HEK293 (cell line): ENCODE data around the gene DIP2C.
A peak's percentile ranks its signal among the peaks of the same experiment; 100 is the strongest.

Experiments used
- CTCF ChIA-PET: fragments of 350-600 bp; formaldehyde crosslinking; extraction: SDS; loops from one replicate; lab custom pipeline; 2021; ENCODE audit warnings: antibody characterized with exemption; lab: Yijun Ruan, JAX
- POLR2A ChIA-PET: fragments of 300-600 bp; formaldehyde crosslinking; extraction: SDS; loops from one replicate; lab custom pipeline; 2020; ENCODE audit warnings: antibody characterized with exemption, inconsistent platforms; lab: Yijun Ruan, JAX
- H3K27ac ChIP-seq: fragments of 200-500 bp; sonication (Bioruptor generic); 2 replicates; pipeline ENCODE4 v1.5.1; 2014; ENCODE audit warnings: low read depth, low read length, control low read depth, inconsistent platforms; ENCODE audit errors: extremely low read depth
- H3K36me3 ChIP-seq, 2 experiments: fragments of 200-500 bp in 1 of 2; sonication (Bioruptor generic) in 1 of 2; 1 replicate in 1 of 2; 2 replicates in 1 of 2; pipeline ENCODE4 v1.5.1; 2014 to 2017; ENCODE audit warnings: inconsistent platforms in 2 of 2, low read length in 2 of 2; ENCODE audit not compliant: control insufficient read depth in 2 of 2, insufficient read depth in 1 of 2
- H3K4me1 ChIP-seq: fragments of 200-500 bp; sonication (Bioruptor generic); 2 replicates; pipeline ENCODE4 v1.5.1; 2014; ENCODE audit warnings: mild to moderate bottlenecking, low read length, inconsistent platforms; ENCODE audit not compliant: control insufficient read depth, insufficient read depth
- H3K4me3 ChIP-seq: 2 replicates; pipeline ENCODE4 v1.5.1; 2011; ENCODE audit warnings: low read depth, mild to moderate bottlenecking, control low read depth, low read length, moderate library complexity
- H3K9me3 ChIP-seq: fragments of 200-500 bp; sonication (Bioruptor generic); 2 replicates; pipeline ENCODE4 v1.5.1; 2014; ENCODE audit warnings: low read depth, low read length, inconsistent platforms; ENCODE audit not compliant: control insufficient read depth, insufficient read depth
- EGR2 ChIP-seq: fragments of 450-650 bp; formaldehyde crosslinking; IDR thresholded peaks from 2 replicates; pipeline ENCODE4 v1.5.1; 2016; ENCODE audit warnings: low read depth, missing biosample characterization, missing genetic modification characterization
- OSR2 ChIP-seq: fragments of 450-650 bp; formaldehyde crosslinking; IDR thresholded peaks from 2 replicates; pipeline ENCODE4 v1.5.1; 2016; ENCODE audit warnings: missing biosample characterization, missing genetic modification characterization
- YY1 ChIP-seq: fragments of 450-650 bp; formaldehyde crosslinking; IDR thresholded peaks from 2 replicates; pipeline ENCODE4 v1.5.1; 2018; ENCODE audit warnings: missing biosample characterization, missing genetic modification characterization
- ZBTB1 ChIP-seq: fragments of 450-650 bp; formaldehyde crosslinking; IDR thresholded peaks from 2 replicates; pipeline ENCODE4 v1.5.1; 2016; ENCODE audit warnings: missing biosample characterization, missing genetic modification characterization
- ZFHX2 ChIP-seq: fragments of 450-650 bp; formaldehyde crosslinking; conservative IDR thresholded peaks from 2 replicates; pipeline ENCODE4 v1.5.1; 2016; ENCODE audit warnings: missing biosample characterization, missing genetic modification characterization
- ZFP3 ChIP-seq: fragments of 450-650 bp; formaldehyde crosslinking; IDR thresholded peaks from 2 replicates; pipeline ENCODE4 v1.5.1; 2016; ENCODE audit warnings: low read depth, missing biosample characterization, missing genetic modification characterization
- ZNF10 ChIP-seq: fragments of 450-650 bp; formaldehyde crosslinking; IDR thresholded peaks from 2 replicates; pipeline ENCODE4 v1.5.1; 2017; ENCODE audit warnings: missing biosample characterization, missing genetic modification characterization
- ZNF157 ChIP-seq: fragments of 450-650 bp; formaldehyde crosslinking; IDR thresholded peaks from 2 replicates; pipeline ENCODE4 v1.5.1; 2016; ENCODE audit warnings: missing biosample characterization, missing genetic modification characterization
- ZNF239 ChIP-seq: fragments of 450-650 bp; formaldehyde crosslinking; IDR thresholded peaks from 2 replicates; pipeline ENCODE4 v1.5.1; 2016; ENCODE audit warnings: missing biosample characterization, missing genetic modification characterization
- ZNF311 ChIP-seq: fragments of 450-650 bp; formaldehyde crosslinking; IDR thresholded peaks from 2 replicates; pipeline ENCODE4 v1.5.1; 2017; ENCODE audit warnings: missing biosample characterization, missing genetic modification characterization, borderline replicate concordance
- ZNF37A ChIP-seq: fragments of 450-650 bp; IDR thresholded peaks from 2 replicates; pipeline ENCODE4 v1.5.1; 2018; ENCODE audit warnings: missing biosample characterization, missing genetic modification characterization
- ZNF433 ChIP-seq: fragments of 450-650 bp; formaldehyde crosslinking; IDR thresholded peaks from 2 replicates; pipeline ENCODE4 v1.5.1; 2016; ENCODE audit warnings: missing biosample characterization, missing genetic modification characterization, low read depth
- ZNF514 ChIP-seq: fragments of 450-650 bp; formaldehyde crosslinking; IDR thresholded peaks from 2 replicates; pipeline ENCODE4 v1.5.1; 2016; ENCODE audit warnings: missing biosample characterization, missing genetic modification characterization
- ZNF529 ChIP-seq: fragments of 450-650 bp; formaldehyde crosslinking; IDR thresholded peaks from 2 replicates; pipeline ENCODE4 v1.5.1; 2017; ENCODE audit warnings: missing genetic modification characterization, missing biosample characterization; ENCODE audit not compliant: insufficient replicate concordance
- ZNF549 ChIP-seq: fragments of 450-650 bp; IDR thresholded peaks from 2 replicates; pipeline ENCODE4 v1.5.1; 2018; ENCODE audit warnings: missing biosample characterization, missing genetic modification characterization, mild to moderate bottlenecking, inconsistent platforms, moderate library complexity
- ZNF624 ChIP-seq: fragments of 450-650 bp; formaldehyde crosslinking; IDR thresholded peaks from 2 replicates; pipeline ENCODE4 v1.5.1; 2017; ENCODE audit warnings: missing biosample characterization, missing genetic modification characterization
- ZNF785 ChIP-seq: fragments of 450-650 bp; formaldehyde crosslinking; IDR thresholded peaks from 2 replicates; pipeline ENCODE4 v1.5.1; 2016; ENCODE audit warnings: missing biosample characterization, missing genetic modification characterization
- TF ChIP-seq, protein P1 (sequence below): fragments of 450-650 bp; formaldehyde crosslinking; IDR thresholded peaks from 2 replicates; pipeline ENCODE4 v1.5.1; 2016; ENCODE audit warnings: missing biosample characterization, missing genetic modification characterization
- TF ChIP-seq, protein P2 (sequence below): fragments of 450-650 bp; formaldehyde crosslinking; IDR thresholded peaks from 2 replicates; pipeline ENCODE4 v1.5.1; 2016; ENCODE audit warnings: missing biosample characterization, missing genetic modification characterization, borderline replicate concordance
- TF ChIP-seq, protein P3 (sequence below): fragments of 450-650 bp; formaldehyde crosslinking; IDR thresholded peaks from 2 replicates; pipeline ENCODE4 v1.5.1; 2016; ENCODE audit warnings: missing biosample characterization, missing genetic modification characterization, low read depth

The DIP2C gene

DNA sequence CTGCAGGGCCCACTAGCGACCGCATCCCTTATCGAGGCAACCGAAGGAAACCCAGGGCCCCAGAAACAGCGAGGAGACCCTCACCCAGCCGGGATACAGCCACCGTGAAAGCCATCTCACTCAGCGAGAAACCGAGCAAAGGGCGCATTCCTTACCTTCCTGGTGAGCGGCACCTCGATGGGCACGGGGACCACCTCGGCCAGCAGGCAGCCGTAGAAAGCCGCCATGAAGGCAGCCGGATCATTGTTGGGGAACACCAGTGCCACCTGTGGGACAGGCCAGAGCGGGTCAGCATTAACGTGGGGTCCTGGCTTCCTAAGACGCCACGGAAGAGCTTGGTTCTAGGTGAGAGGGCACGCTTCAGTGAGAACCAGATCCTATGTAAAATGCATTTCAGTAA lies 290.5 kb downstream of the DIP2C start:
- Histone ChIP-seq H3K36me3 (no peaks in the 10 kb centered on the region), H3K9me3 (no peaks in the 10 kb centered on the region), H3K4me1 (no peaks in the 10 kb centered on the region), H3K27ac (no peak overlapping the region), H3K4me3 (no peak overlapping the region)
- ChIA-PET POLR2A (no interaction called here), CTCF (no interaction called here)
- TF ChIP-seq, protein P1, sequence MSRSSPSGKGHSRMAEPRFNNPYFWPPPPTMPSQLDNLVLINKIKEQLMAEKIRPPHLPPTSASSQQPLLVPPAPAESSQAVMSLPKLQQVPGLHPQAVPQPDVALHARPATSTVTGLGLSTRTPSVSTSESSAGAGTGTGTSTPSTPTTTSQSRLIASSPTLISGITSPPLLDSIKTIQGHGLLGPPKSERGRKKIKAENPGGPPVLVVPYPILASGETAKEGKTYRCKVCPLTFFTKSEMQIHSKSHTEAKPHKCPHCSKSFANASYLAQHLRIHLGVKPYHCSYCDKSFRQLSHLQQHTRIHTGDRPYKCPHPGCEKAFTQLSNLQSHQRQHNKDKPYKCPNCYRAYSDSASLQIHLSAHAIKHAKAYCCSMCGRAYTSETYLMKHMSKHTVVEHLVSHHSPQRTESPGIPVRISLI (tag by site-specific recombination) = no peak
- no peak for TF ChIP-seq ZNF239 (tag by site-specific recombination)
- no peak for TF ChIP-seq OSR2 (tag by site-specific recombination)
- no peak for TF ChIP-seq ZNF37A (tag by site-specific recombination)
- TF ChIP-seq ZNF157 (tag by site-specific recombination) = no peak
- no peak for TF ChIP-seq ZBTB1 (tag by site-specific recombination)
- no peak for TF ChIP-seq ZNF433 (tag by site-specific recombination)
- TF ChIP-seq ZNF311 (tag by site-specific recombination) = no peak

DNA sequence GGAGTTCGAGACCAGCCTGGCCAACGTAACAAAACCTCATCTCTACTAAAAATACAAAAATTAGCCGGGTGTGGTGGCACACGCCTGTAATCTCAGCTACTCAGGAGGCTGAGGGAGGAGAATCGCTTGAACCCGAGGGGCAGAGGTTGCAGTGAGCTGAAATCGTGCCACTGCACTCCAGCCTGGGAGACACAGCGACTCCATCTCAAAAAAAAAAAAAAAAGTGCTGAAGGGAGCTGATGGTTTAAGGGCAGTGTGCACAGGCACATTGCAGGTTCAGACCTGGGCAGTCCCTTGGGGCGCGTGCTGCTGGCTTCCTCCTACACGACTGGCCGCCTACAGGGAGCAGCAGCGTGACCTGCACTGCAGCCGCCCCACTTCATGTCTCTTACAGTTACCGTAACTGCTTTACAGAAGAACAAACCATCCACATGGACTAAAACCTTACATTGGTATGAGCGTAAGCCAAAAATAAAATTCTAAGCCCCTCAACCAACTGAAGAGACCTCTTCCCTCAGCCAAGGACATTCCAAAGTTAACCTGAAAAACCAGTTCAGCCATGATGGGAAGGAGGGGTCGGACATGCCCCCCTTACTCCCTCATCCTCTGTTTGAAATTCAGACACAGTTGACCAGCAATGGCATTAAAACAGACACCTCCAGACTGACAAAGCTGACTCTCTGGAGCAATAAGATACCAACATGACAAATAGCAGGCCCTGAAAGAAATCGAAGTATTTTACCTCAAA lies 292.0 kb downstream of the DIP2C start:
- TF ChIP-seq, protein P2, sequence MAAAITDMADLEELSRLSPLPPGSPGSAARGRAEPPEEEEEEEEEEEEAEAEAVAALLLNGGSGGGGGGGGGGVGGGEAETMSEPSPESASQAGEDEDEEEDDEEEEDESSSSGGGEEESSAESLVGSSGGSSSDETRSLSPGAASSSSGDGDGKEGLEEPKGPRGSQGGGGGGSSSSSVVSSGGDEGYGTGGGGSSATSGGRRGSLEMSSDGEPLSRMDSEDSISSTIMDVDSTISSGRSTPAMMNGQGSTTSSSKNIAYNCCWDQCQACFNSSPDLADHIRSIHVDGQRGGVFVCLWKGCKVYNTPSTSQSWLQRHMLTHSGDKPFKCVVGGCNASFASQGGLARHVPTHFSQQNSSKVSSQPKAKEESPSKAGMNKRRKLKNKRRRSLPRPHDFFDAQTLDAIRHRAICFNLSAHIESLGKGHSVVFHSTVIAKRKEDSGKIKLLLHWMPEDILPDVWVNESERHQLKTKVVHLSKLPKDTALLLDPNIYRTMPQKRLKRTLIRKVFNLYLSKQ (tag by site-specific recombination) = no peak
- TF ChIP-seq YY1 (tag by site-specific recombination) = no peak
- no peak for TF ChIP-seq ZNF549
- TF ChIP-seq ZNF239 (tag by site-specific recombination) = no peak
- no peak for TF ChIP-seq ZNF785 (tag by site-specific recombination)
- TF ChIP-seq ZNF529 (tag by site-specific recombination) = no peak
- TF ChIP-seq ZFP3 (tag by site-specific recombination) = no peak
- TF ChIP-seq, protein P3, sequence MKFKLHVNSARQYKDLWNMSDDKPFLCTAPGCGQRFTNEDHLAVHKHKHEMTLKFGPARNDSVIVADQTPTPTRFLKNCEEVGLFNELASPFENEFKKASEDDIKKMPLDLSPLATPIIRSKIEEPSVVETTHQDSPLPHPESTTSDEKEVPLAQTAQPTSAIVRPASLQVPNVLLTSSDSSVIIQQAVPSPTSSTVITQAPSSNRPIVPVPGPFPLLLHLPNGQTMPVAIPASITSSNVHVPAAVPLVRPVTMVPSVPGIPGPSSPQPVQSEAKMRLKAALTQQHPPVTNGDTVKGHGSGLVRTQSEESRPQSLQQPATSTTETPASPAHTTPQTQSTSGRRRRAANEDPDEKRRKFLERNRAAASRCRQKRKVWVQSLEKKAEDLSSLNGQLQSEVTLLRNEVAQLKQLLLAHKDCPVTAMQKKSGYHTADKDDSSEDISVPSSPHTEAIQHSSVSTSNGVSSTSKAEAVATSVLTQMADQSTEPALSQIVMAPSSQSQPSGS (tag by site-specific recombination) = no peak
- TF ChIP-seq ZFHX2 (tag by site-specific recombination) = peak; percentile 56
- TF ChIP-seq ZNF514 (tag by site-specific recombination) = no peak
- TF ChIP-seq ZNF624 (tag by site-specific recombination) = no peak
- TF ChIP-seq ZNF10 (tag by site-specific recombination) = no peak
- peak; percentile 72 for TF ChIP-seq EGR2 (tag by site-specific recombination)
- ChIA-PET POLR2A (no interaction called here), CTCF (interaction anchor here (0.9 kb wide), 1 partner anchor 148 kb away, joined by 3 read pairs; no protein-coding TSS in a partner anchor)
- Histone ChIP-seq H3K36me3 (no peaks in the 10 kb centered on the region), H3K27ac (no peak overlapping the region), H3K4me1 (no peaks in the 10 kb centered on the region), H3K4me3 (no peak overlapping the region), H3K9me3 (no peaks in the 10 kb centered on the region)
